HEK293 (cell line): Measurements from ENCODE around the gene NDST1.

ENCODE experiments used
- KLF10 ChIP-seq: fragments of 450-650 bp; IDR thresholded peaks from 2 replicates; pipeline ENCODE4 v1.5.1; 2018; ENCODE audit warnings: missing biosample characterization, mild to moderate bottlenecking, missing genetic modification characterization
- KLF7 ChIP-seq: fragments of 450-650 bp; formaldehyde crosslinking; IDR thresholded peaks from 2 replicates; pipeline ENCODE4 v1.5.1; 2016; ENCODE audit warnings: missing biosample characterization, missing genetic modification characterization, borderline replicate concordance
- KLF9 ChIP-seq: fragments of 450-650 bp; formaldehyde crosslinking; IDR thresholded peaks from 2 replicates; pipeline ENCODE4 v1.5.1; 2016; ENCODE audit warnings: missing biosample characterization, missing genetic modification characterization, low read depth
- MEIS1 ChIP-seq: sonication (generic); formaldehyde crosslinking; IDR thresholded peaks from 2 replicates; pipeline ENCODE4 v1.8.1; 2022; ENCODE audit warnings: missing genetic modification reagents, mild to moderate bottlenecking, borderline replicate concordance
- PBX3 ChIP-seq: sonication (generic); formaldehyde crosslinking; IDR thresholded peaks from 2 replicates; pipeline ENCODE4 v1.8.1; 2022; ENCODE audit warnings: mild to moderate bottlenecking, moderate library complexity, missing genetic modification reagents
- ZBTB21 ChIP-seq: fragments of 450-650 bp; formaldehyde crosslinking; IDR thresholded peaks from 2 replicates; pipeline ENCODE4 v1.5.1; 2017; ENCODE audit warnings: missing biosample characterization, missing genetic modification characterization
- ZBTB8A ChIP-seq: fragments of 450-650 bp; formaldehyde crosslinking; IDR thresholded peaks from 2 replicates; pipeline ENCODE4 v1.5.1; 2016; ENCODE audit warnings: missing biosample characterization, missing genetic modification characterization
- ZNF114 ChIP-seq: fragments of 450-650 bp; formaldehyde crosslinking; IDR thresholded peaks from 2 replicates; pipeline ENCODE4 v1.5.0; 2017; ENCODE audit warnings: missing biosample characterization, missing genetic modification characterization
- ZNF155 ChIP-seq: fragments of 450-650 bp; formaldehyde crosslinking; IDR thresholded peaks from 2 replicates; pipeline ENCODE4 v1.5.1; 2016; ENCODE audit warnings: missing biosample characterization, missing genetic modification characterization
- ZNF202 ChIP-seq: fragments of 450-650 bp; formaldehyde crosslinking; IDR thresholded peaks from 2 replicates; pipeline ENCODE4 v1.5.1; 2016; ENCODE audit warnings: missing biosample characterization, missing genetic modification characterization, borderline replicate concordance
- ZNF239 ChIP-seq: fragments of 450-650 bp; formaldehyde crosslinking; IDR thresholded peaks from 2 replicates; pipeline ENCODE4 v1.5.1; 2016; ENCODE audit warnings: missing biosample characterization, missing genetic modification characterization
- ZNF280C ChIP-seq: fragments of 450-650 bp; formaldehyde crosslinking; IDR thresholded peaks from 2 replicates; pipeline ENCODE4 v1.5.1; 2016; ENCODE audit warnings: missing biosample characterization, missing genetic modification characterization
- ZNF324 ChIP-seq: fragments of 450-650 bp; formaldehyde crosslinking; IDR thresholded peaks from 2 replicates; pipeline ENCODE4 v1.5.1; 2016; ENCODE audit warnings: missing biosample characterization, missing genetic modification characterization
- ZNF391 ChIP-seq: fragments of 450-650 bp; formaldehyde crosslinking; IDR thresholded peaks from 2 replicates; pipeline ENCODE4 v1.5.1; 2016; ENCODE audit warnings: low read depth, missing biosample characterization, missing genetic modification characterization, borderline replicate concordance
- ZNF473 ChIP-seq: fragments of 450-650 bp; formaldehyde crosslinking; IDR thresholded peaks from 2 replicates; pipeline ENCODE4 v1.5.1; 2017; ENCODE audit warnings: missing biosample characterization, missing genetic modification characterization
- ZNF514 ChIP-seq: fragments of 450-650 bp; formaldehyde crosslinking; IDR thresholded peaks from 2 replicates; pipeline ENCODE4 v1.5.1; 2016; ENCODE audit warnings: missing biosample characterization, missing genetic modification characterization
- ZNF548 ChIP-seq: fragments of 450-650 bp; formaldehyde crosslinking; IDR thresholded peaks from 2 replicates; pipeline ENCODE4 v1.5.1; 2016; ENCODE audit warnings: missing biosample characterization, missing genetic modification characterization
- ZNF560 ChIP-seq: fragments of 450-650 bp; formaldehyde crosslinking; IDR thresholded peaks from 2 replicates; pipeline ENCODE4 v1.5.1; 2017; ENCODE audit warnings: missing biosample characterization, missing genetic modification characterization, borderline replicate concordance
- ZNF626 ChIP-seq: fragments of 450-650 bp; sonication (Bioruptor Pico); formaldehyde crosslinking; IDR thresholded peaks from 2 replicates; pipeline ENCODE4 v1.5.1; 2018; ENCODE audit warnings: missing biosample characterization, missing genetic modification characterization, inconsistent platforms
- ZNF664 ChIP-seq: fragments of 450-650 bp; formaldehyde crosslinking; IDR thresholded peaks from 2 replicates; pipeline ENCODE4 v1.5.1; 2016; ENCODE audit warnings: missing biosample characterization, missing genetic modification characterization
- ZNF670 ChIP-seq: fragments of 450-650 bp; formaldehyde crosslinking; IDR thresholded peaks from 2 replicates; pipeline ENCODE4 v1.5.1; 2016; ENCODE audit warnings: missing biosample characterization, missing genetic modification characterization, low read depth
- ZNF747 ChIP-seq: fragments of 450-650 bp; formaldehyde crosslinking; IDR thresholded peaks from 2 replicates; pipeline ENCODE4 v1.5.1; 2016; ENCODE audit warnings: missing biosample characterization, missing genetic modification characterization
- ZNF791 ChIP-seq: fragments of 450-650 bp; formaldehyde crosslinking; IDR thresholded peaks from 2 replicates; pipeline ENCODE4 v1.5.1; 2016; ENCODE audit warnings: missing biosample characterization, missing genetic modification characterization
- ZSCAN18 ChIP-seq: fragments of 450-650 bp; formaldehyde crosslinking; IDR thresholded peaks from 2 replicates; pipeline ENCODE4 v1.5.1; 2016; ENCODE audit warnings: missing biosample characterization, missing genetic modification characterization
- TF ChIP-seq, protein P1 (sequence below): fragments of 450-650 bp; formaldehyde crosslinking; IDR thresholded peaks from 2 replicates; pipeline ENCODE4 v1.5.1; 2017; ENCODE audit warnings: missing biosample characterization, missing genetic modification characterization
- TF ChIP-seq, protein P2 (sequence below): fragments of 450-650 bp; IDR thresholded peaks from 2 replicates; pipeline ENCODE4 v1.5.1; 2018; ENCODE audit warnings: missing biosample characterization, mild to moderate bottlenecking, missing genetic modification characterization
- TF ChIP-seq, protein P3 (sequence below): fragments of 450-650 bp; formaldehyde crosslinking; IDR thresholded peaks from 2 replicates; pipeline ENCODE4 v1.5.1; 2016; ENCODE audit warnings: missing biosample characterization, missing genetic modification characterization, low read depth
- TF ChIP-seq, protein P4 (sequence below): fragments of 450-650 bp; formaldehyde crosslinking; IDR thresholded peaks from 2 replicates; pipeline ENCODE4 v1.5.1; 2016; ENCODE audit warnings: missing biosample characterization, missing genetic modification characterization

The NDST1 gene

DNA sequence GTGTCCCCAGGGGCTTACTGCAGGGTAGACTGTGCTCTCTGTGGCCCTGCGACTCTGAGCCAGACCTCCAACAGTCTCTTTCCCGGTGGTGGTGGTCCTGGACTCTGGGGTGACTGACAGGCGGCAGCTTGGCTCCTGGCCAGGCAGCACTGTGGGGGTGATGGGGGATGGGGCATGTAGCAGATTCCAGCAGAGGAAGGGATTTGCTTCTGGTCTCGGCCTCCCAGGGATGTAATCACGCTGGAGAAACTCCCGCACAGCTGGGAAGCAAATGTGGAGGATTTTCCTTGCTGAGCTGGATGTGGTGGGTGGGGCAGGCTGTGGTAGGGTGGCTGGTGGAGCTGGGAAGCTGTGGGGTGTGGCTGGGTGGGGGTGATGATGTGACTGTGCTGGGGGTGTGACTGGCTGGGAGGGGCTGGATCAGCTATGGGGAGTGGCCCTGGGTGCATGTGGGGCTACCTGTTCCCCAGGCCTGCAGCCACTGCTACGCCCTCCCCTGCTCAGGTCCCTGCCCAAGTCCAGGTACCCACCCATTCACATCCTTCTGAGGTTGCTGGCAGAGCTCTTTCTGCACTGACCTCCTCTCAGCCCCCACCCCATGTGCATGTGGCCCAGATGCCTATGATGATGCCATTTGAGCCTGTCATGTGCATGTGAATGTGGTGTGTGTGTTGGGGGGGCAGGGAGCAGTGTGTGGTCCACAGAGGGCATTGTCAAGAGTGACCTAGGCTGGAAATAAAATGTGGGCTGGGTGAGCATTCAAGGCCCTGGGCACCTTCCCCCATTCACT lies 3.8 kb downstream of the NDST1 start (continued):
- TF ChIP-seq, protein P1, sequence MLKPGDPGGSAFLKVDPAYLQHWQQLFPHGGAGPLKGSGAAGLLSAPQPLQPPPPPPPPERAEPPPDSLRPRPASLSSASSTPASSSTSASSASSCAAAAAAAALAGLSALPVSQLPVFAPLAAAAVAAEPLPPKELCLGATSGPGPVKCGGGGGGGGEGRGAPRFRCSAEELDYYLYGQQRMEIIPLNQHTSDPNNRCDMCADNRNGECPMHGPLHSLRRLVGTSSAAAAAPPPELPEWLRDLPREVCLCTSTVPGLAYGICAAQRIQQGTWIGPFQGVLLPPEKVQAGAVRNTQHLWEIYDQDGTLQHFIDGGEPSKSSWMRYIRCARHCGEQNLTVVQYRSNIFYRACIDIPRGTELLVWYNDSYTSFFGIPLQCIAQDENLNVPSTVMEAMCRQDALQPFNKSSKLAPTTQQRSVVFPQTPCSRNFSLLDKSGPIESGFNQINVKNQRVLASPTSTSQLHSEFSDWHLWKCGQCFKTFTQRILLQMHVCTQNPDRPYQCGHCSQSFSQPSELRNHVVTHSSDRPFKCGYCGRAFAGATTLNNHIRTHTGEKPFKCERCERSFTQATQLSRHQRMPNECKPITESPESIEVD (tag by site-specific recombination), result no peak
- TF ChIP-seq, protein P2, sequence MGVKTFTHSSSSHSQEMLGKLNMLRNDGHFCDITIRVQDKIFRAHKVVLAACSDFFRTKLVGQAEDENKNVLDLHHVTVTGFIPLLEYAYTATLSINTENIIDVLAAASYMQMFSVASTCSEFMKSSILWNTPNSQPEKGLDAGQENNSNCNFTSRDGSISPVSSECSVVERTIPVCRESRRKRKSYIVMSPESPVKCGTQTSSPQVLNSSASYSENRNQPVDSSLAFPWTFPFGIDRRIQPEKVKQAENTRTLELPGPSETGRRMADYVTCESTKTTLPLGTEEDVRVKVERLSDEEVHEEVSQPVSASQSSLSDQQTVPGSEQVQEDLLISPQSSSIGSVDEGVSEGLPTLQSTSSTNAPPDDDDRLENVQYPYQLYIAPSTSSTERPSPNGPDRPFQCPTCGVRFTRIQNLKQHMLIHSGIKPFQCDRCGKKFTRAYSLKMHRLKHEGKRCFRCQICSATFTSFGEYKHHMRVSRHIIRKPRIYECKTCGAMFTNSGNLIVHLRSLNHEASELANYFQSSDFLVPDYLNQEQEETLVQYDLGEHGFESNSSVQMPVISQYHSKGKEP (tag by site-specific recombination), result no peak
- TF ChIP-seq ZNF324 (tag by site-specific recombination), result no peak
- no peak; the same call in 1 of the 2 replicates for TF ChIP-seq ZBTB8A (tag by site-specific recombination)
- TF ChIP-seq ZNF560 (tag by site-specific recombination), result no peak
- TF ChIP-seq ZNF514 (tag by site-specific recombination), result no peak
- TF ChIP-seq ZNF202 (tag by site-specific recombination), result no peak
- TF ChIP-seq ZNF791 (tag by site-specific recombination), result no peak
- no peak for TF ChIP-seq ZNF473
- peak; percentile 61; the same call in 1 of the 2 replicates for TF ChIP-seq KLF7
- TF ChIP-seq, protein P3, sequence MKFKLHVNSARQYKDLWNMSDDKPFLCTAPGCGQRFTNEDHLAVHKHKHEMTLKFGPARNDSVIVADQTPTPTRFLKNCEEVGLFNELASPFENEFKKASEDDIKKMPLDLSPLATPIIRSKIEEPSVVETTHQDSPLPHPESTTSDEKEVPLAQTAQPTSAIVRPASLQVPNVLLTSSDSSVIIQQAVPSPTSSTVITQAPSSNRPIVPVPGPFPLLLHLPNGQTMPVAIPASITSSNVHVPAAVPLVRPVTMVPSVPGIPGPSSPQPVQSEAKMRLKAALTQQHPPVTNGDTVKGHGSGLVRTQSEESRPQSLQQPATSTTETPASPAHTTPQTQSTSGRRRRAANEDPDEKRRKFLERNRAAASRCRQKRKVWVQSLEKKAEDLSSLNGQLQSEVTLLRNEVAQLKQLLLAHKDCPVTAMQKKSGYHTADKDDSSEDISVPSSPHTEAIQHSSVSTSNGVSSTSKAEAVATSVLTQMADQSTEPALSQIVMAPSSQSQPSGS, result no peak
- no peak for TF ChIP-seq MEIS1 (CRISPR knock-in tag)
- no peak for TF ChIP-seq ZNF114 (tag by site-specific recombination)
- no peak for TF ChIP-seq ZNF626
- TF ChIP-seq ZNF391 (tag by site-specific recombination), result no peak
- no peak for TF ChIP-seq ZBTB21 (tag by site-specific recombination)
- no peak for TF ChIP-seq PBX3
- no peak for TF ChIP-seq ZNF239 (tag by site-specific recombination)
- TF ChIP-seq, protein P4, sequence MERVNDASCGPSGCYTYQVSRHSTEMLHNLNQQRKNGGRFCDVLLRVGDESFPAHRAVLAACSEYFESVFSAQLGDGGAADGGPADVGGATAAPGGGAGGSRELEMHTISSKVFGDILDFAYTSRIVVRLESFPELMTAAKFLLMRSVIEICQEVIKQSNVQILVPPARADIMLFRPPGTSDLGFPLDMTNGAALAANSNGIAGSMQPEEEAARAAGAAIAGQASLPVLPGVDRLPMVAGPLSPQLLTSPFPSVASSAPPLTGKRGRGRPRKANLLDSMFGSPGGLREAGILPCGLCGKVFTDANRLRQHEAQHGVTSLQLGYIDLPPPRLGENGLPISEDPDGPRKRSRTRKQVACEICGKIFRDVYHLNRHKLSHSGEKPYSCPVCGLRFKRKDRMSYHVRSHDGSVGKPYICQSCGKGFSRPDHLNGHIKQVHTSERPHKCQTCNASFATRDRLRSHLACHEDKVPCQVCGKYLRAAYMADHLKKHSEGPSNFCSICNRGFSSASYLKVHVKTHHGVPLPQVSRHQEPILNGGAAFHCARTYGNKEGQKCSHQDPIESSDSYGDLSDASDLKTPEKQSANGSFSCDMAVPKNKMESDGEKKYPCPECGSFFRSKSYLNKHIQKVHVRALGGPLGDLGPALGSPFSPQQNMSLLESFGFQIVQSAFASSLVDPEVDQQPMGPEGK, result peak; percentile 39
- TF ChIP-seq ZNF155 (tag by site-specific recombination), result no peak
- peak; percentile 75 for TF ChIP-seq KLF10
- TF ChIP-seq ZSCAN18 (tag by site-specific recombination), result no peak
- no peak for TF ChIP-seq ZNF280C (tag by site-specific recombination)
- TF ChIP-seq ZNF664 (tag by site-specific recombination), result no peak
- TF ChIP-seq KLF9 (tag by site-specific recombination), result peak; percentile 92
- no peak for TF ChIP-seq ZNF548 (tag by site-specific recombination)
- no peak for TF ChIP-seq ZNF747 (tag by site-specific recombination)
- no peak for TF ChIP-seq ZNF670 (tag by site-specific recombination)
